GM18507 (cell line): ENCODE data around the gene WNT5A.

Experiments
- DNase-seq: peaks from one replicate; pipeline ENCODE4 v3.0.0; 2011; ENCODE audit warnings: low read depth; ENCODE audit not compliant: insufficient read length; ENCODE audit errors: extremely low spot score
- FAIRE-seq: peaks from 2 replicates; lab custom pipeline; 2011; peaks lifted over from hg19 to GRCh38; lab: Jason Lieb, UNC

WNT5A gene

DNA sequence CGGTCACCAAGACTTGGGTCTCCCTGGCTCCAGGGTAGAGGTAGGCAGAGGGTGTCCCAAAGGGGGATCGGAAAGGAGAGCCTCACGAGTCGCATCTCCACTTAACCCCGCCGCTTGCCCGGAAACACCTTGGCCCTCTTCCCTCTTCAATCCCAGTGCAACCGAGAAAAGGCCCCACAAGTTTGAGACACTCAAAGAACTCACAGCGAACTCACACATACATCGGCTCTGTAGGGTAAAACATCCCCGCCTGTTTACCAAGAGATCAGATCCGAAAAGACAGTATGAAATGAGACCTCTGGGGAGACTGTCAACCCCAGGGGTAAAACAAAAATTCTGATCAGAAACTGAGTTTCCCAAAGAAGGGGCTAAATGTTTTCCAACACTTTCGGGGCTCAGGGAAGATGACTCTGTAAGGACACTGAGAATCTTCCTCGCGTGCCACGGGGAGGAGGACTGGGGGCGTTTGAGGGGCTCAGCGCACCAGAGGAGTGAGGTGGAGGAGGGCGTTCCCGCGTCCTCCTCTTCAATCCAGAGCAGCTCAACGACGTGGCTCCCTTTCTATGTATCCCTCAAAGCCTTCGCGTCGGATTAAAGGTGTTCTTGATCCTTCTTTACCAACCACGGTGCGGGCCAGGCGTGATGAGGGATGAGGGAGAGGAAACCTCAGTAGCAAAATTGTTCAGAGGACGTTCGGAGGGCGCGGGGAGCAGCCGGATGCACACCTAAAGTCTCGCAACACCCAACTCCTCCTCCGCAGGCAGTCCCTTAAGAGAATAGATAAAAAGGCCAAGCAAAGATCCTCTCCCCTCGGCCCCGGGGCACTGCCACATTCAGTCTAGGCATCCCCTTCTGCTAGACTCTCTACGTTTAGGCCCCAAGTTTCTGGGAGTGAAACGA lies 3.7 kb downstream of the WNT5A start:
- DNase-seq = no peak
- FAIRE-seq = no peak

GRCh38 chr3:55482496-55483195 lies 4.5 kb downstream of the WNT5A start:
- DNase-seq (no peak), FAIRE-seq (no peak)

DNA sequence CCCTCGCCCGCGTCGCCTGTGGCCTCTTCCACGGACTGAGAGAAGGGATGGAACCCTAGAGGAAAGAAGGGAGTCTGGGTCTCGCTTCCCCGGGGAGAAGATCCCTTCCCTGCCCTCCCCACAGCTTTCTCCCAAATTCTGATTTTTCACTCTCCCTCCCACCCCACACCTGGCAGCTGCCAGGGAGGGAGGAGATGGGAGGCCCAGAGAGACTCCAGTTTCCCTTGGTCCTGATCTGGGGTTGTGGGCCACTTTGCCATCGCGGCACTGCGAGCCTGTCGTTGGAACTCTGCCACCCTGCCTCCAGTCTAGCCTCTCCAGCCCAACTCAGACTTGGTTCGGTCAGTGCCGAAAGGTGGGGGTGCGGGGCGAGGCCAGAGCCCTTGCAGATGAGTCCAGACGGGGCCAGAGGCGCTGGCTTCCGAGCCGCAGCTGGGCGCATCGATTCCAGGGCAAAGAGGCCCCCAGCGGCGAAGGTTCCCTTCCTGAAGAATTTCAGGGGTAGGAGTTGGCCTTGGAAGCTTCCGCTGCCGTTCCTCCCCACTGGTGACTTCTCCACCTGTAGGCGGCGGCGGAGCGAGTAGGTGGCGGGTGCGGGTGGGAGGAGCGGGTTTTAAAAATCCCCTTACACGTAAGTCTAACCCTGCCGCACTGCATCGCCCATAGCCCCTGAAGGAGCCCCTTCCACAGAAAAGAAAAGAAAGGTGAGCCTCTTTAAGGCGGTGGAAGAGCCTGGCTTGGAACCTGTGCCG lies 5.2 kb downstream of the WNT5A start:
- no peak for FAIRE-seq
- no peak for DNase-seq

GRCh38 chr3:55480911-55481743 lies 6.0 kb downstream of the WNT5A start:
- FAIRE-seq (no peak), DNase-seq (no peak)

- FAIRE-seq (no peak), DNase-seq (no peak)
Measured at GRCh38 chr3:55477306-55478303, 9.5 kb downstream of the WNT5A start.

DNA sequence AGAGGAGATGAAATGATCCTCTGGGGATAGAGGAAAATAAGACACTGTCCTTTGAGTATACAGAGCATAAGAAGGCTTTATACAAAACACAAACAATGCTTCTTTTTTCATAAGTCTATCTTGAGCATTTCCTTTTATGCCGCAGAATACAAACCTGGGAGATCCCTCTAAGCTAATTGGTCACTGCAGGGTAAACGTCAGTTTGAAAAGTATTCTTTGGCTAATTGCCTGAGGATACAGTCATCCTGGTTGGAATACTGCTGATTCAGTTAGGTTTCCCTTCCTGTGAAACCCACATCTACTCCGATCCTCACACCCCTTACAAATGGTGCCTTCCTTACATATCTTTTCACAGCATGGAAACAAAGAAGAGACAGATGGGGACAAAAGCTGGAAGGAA lies 10.6 kb downstream of the WNT5A start:
- DNase-seq = no peak
- FAIRE-seq = no peak

GRCh38 chr3:55474213-55474632 lies 12.9 kb downstream of the WNT5A start:
- DNase-seq = no peak
- no peak for FAIRE-seq

DNA sequence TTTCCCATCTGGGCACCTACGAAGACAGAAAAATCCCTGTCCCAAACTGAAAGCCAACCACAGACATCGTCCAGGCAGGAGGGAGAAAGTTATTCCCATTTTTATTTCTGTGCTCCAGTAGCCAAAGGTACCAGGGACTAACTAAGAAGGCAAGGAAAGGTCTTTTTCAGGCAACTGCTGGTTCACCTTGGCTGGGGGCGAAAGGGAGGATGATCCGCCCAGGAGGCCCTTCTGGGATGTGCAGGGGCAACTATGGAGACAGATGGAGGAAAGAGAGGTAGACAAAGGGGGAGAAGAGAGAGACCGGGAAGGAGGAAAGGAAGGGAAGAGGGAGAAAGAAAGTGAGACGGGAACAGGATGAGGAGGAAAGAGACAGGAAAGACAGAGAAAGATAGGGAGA lies 13.3 kb downstream of the WNT5A start:
- no peak for FAIRE-seq
- no peak for DNase-seq

DNA sequence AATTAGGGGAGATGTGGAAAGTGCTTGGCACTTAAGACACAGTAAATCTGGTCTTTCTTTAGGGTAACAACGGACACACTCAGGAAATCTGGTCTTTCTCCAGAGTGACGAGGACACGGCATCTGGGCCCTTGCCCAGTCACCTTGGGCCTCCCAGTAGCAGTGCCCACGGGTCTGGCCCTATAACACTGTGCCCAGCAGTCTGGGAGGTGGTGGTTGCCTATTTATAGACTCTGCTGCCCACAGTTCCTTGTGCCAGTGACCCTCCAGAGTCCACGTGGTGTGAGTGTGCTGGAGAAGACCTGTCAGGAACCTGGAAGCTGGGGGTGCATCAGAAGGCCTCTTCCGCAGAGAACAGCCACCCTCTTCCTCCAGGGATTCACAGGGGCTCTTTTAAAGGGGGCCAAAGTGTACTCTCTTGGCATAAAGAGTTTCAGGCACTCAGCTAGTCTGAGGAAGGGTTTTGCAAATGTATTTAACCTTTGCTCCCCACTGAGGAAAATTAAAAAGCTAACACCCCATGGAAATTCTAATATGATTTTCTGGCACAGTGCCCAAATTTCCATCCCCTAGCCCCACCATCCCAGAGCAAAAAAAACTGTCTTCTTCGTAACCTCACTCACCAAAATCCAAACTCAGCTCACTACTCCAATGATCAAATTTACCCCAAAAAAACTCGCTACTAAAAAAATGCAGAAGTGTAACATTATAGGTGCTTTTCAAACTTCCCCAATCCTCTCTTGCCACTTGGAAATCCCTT lies 15.4 kb downstream of the WNT5A start:
- DNase-seq (no peak), FAIRE-seq (no peak)

- FAIRE-seq (no peak), DNase-seq (no peak)
Measured at GRCh38 chr3:55471084-55471483, 16.0 kb downstream of the WNT5A start.

GRCh38 chr3:55469957-55470526 lies 17.1 kb downstream of the WNT5A start:
- no peak for DNase-seq
- FAIRE-seq = no peak

DNA sequence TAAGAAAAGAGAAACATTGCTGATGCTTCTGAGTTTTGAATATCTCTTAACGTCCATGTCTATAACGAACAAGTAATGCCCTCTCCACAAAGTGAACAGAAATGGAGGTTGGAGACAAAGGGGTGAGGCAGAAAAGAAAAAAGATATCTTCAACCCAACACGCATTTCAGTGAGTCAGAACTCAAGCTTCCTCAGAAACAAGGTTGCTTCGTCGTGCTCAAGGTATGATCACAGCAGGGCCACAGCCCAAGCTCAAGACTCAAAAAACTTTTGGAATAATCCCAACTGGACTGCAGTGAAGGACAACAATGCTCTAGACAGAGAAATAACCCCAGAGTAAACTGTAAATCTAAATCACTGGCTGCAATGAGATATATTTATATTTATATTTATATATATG lies 18.9 kb downstream of the WNT5A start:
- DNase-seq (no peak), FAIRE-seq (no peak)

DNA sequence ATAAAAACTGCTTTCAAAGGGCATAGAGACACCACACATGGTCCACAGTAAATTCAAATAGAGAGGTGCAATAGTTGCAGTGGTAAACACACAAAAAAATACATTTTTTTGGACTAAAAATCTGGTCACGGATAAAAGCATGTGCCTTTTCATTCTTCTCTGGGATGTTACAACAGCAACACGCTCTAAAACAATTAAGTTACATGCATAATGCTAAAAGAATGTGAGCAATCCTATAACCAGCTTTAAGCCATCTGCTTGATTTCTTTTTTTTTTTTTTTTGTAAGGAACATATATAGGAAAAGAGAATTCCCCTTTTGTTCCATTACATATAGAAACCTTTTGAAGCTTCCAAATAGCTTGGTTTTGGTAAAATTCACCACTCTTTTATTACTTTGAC lies 20.0 kb downstream of the WNT5A start:
- no peak for FAIRE-seq
- DNase-seq = no peak

DNA sequence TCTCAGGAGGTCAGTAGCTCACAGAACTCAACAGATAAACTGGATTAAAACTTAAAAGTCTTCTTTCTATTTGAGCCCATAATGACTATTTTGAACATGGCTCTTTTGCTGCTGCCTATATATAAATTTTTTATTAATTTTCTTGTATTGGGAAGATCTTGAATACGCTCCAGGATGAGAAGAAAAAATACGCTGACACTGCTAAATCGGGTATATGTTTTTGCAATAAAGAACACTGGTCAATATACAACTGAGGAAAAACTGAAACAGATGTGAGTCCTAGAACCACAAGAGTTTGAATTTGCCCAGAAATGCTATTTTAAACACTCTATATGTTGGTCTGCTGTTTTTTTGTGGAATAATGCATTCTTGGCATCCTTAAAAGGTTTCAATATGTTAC lies 20.6 kb downstream of the WNT5A start:
- no peak for FAIRE-seq
- no peak for DNase-seq

DNA sequence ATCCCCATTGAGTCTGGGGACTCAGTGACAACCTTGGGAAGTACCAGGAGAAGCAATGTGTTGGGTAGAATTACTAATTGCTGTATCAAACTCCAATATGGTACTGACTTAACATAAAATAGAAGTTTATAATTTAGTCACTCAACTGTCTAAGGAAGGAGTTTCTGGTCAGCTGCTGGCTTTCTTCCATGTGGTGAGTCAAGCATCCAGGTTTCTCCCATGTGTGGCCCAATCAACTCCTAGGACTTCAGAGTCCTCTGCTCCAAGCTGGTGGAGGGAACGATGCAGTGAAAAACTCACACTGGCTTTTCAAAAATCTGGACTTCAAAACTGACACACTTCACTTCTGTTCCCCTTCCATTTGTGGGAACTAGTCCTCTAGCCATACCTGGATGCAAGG lies 25.2 kb downstream of the WNT5A start:
- DNase-seq (no peak), FAIRE-seq (no peak)

- FAIRE-seq (no peak), DNase-seq (no peak)
Measured at GRCh38 chr3:55459838-55460237, 27.3 kb downstream of the WNT5A start.

DNA sequence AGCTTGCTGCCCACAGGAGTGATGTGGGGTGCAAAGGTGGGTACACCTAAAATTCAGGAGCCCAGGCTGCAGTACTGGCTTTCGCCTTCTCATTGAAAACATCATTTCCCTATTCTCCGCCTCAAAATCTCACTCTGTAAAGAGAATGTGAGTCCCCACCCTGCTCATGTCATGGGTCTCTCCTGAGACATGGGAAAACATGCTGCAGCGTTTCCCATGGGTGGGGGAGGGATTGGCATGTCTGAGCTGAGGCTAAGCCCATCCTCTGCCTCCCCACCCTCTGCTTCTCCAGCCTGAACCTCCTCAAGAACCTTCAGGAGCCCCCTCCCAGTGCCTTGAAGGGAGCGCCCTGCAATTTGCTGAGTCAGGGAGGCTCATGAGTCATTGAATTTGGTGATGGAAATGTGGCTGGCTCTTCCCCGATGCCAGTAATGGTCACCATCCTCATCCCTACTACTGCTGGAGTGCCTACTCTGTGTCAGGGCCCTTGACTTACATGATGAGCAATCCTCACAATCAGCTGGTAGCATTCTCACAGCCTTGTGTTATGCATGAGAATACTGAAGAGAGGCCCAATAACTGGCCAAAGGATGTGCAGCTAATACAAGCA lies 28.8 kb downstream of the WNT5A start:
- DNase-seq (no peak), FAIRE-seq (no peak)
